SH-SY5Y (cell line): Measurements from ENCODE around the gene TRPC5OS.

Experiments used
- GATA2 ChIP-seq: IDR thresholded peaks from 2 replicates; pipeline ENCODE4 v1.6.1; 2011; ENCODE audit warnings: mild to moderate bottlenecking, low read depth, low read length
- GATA3 ChIP-seq: IDR thresholded peaks from 2 replicates; pipeline ENCODE4 v1.6.1; 2011; ENCODE audit warnings: low read depth, mild to moderate bottlenecking, low read length, moderate library complexity

DNA sequence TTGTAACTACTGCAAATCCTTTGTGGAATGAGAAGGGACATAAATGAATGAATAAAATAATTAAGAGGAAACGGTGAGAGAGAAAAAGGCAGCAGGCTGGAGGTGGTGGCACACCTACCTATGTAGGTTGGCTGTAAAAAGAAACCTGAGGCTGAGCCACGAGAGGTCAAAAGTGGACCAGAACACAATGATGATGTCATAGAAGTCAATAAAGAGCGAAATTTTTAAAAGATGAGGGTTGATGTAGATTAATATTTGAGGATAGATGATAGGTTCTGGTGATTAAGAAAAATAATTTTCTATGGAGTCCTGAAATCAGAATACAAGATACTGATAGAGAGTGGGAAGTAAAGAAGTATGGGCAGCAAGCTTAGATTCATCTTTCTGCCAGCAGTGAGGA is 1.7 kb downstream of the TRPC5OS start:
- no peak for TF ChIP-seq GATA2
- no peak for TF ChIP-seq GATA3
